NCI-H1417 treated with DMSO at 0.1 percent for 48 hours (cell line): Measurements from ENCODE around the gene TMEM258.

Experiments used
- DNase-seq: peaks from one replicate; lab custom pipeline; 2025; lab: John Stamatoyannopoulos, UW

Gene TMEM258

GRCh38 chr11:61820174-61820573 is 27.8 kb upstream of the TMEM258 start:
- no peak for DNase-seq

- no peak for DNase-seq
Observed at GRCh38 chr11:61817471-61818202, 25.2 kb upstream of the TMEM258 start.

- DNase-seq: peak; percentile 87
Observed at GRCh38 chr11:61816736-61817455, 24.5 kb upstream of the TMEM258 start, which contains the start of gene FADS1. Gene FADS1, minus strand, starts transcription at chr11:61817003. Its CDS starts 74 bp downstream, at chr11:61816929.

GRCh38 chr11:61815790-61816735 is 23.7 kb upstream of the TMEM258 start:
- peak; percentile 12 for DNase-seq

- DNase-seq: peak; percentile 68
Observed at GRCh38 chr11:61814958-61815789, 22.8 kb upstream of the TMEM258 start.

- peak; percentile 11 for DNase-seq
Observed at GRCh38 chr11:61814247-61814957, 22.0 kb upstream of the TMEM258 start.

- DNase-seq: no peak
Observed at GRCh38 chr11:61812736-61813411, 20.5 kb upstream of the TMEM258 start.

GRCh38 chr11:61811831-61812230 is 19.4 kb upstream of the TMEM258 start:
- DNase-seq: no peak

- DNase-seq: no peak
Observed at GRCh38 chr11:61810671-61811175, 18.3 kb upstream of the TMEM258 start.

- DNase-seq: no peak
Observed at GRCh38 chr11:61806785-61807184, 14.4 kb upstream of the TMEM258 start.

GRCh38 chr11:61805146-61805545 is 12.7 kb upstream of the TMEM258 start:
- DNase-seq: no peak

GRCh38 chr11:61803889-61804647 is 11.7 kb upstream of the TMEM258 start:
- no peak for DNase-seq

- no peak for DNase-seq
Observed at GRCh38 chr11:61802605-61803004, 10.2 kb upstream of the TMEM258 start.

GRCh38 chr11:61800331-61801281 is 8.2 kb upstream of the TMEM258 start:
- no peak for DNase-seq

- no peak for DNase-seq
Observed at GRCh38 chr11:61799665-61800284, 7.4 kb upstream of the TMEM258 start.

- DNase-seq: peak; percentile 52
Observed at GRCh38 chr11:61797263-61797944, 5.0 kb upstream of the TMEM258 start.
